NCI-H1105 (cell line): ENCODE measurements around the gene ERGIC1.
"Not testable (repeated sequence)": the region's sequence is repeated elsewhere in the genome, so short reads cannot be mapped to it uniquely, and the experiment has no call there.

Experiments
- DNase-seq: peaks from one replicate; lab custom pipeline; 2025; lab: John Stamatoyannopoulos, UW

ERGIC1 gene

DNA sequence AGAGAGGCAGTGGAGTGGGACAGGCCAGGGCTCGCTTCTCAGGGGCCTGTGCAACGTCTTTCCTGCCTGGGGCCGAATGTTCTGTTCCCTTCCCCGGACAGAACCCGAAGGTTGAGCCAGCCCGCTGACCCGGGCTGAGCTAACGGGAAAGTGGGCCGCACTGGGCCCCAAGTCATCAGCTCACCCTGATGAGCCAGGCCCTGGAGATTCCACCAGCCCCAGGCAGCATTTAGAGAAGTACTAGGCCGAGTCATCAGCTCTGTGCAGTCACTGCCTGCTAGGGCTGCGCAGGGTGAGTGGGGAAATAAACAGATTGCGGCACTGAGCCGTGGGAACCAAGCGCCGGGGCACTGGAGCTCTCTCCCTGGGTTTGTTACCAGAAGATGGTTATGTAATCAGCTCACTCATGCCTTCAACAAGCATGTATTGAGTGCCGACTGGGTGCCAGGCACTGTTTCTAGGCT is 33.9 kb upstream of the ERGIC1 start:
- no peak for DNase-seq

DNA sequence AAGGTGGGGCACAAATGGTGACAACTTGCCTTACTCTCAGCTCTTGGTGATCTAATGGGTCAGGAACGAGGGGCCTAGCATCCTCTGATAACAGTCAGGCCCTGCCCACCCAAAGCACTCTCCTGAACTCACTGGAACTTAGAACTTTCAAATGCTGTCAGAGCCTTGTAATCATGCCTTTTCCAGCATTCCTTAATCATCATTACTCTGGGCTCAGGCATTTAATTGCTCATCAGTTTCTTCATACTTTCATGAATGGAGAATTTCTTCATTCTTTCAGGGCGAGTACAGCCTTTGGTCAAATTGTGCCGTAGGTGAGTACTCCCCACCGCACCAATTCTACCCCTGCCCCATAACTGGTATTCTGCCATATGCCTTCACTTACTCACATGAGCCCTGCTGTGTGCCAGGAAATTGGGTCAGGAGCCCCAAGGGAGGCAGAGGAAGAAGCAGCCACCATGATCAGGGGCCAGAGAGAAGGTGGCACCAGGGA is 32.8 kb upstream of the ERGIC1 start:
- no peak for DNase-seq

DNA sequence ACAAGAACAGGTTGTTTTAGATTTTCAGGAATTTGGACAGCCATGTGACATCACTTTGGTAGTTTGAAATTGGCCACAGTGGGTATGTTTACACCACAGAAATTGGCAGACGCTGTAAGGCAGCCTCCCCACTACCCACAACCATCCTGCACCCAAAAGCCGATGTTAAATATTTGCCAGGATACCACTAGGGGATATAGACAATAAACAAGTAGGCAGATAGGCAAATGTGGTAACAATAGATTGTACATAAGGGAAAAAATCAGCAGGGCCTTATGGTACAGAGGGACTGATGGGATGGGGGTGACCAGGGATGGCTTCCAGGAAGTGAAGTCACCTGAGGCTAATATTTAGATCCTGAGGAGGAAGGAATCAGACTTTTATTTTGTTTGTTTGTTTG is 31.9 kb upstream of the ERGIC1 start:
- no peak for DNase-seq

DNA sequence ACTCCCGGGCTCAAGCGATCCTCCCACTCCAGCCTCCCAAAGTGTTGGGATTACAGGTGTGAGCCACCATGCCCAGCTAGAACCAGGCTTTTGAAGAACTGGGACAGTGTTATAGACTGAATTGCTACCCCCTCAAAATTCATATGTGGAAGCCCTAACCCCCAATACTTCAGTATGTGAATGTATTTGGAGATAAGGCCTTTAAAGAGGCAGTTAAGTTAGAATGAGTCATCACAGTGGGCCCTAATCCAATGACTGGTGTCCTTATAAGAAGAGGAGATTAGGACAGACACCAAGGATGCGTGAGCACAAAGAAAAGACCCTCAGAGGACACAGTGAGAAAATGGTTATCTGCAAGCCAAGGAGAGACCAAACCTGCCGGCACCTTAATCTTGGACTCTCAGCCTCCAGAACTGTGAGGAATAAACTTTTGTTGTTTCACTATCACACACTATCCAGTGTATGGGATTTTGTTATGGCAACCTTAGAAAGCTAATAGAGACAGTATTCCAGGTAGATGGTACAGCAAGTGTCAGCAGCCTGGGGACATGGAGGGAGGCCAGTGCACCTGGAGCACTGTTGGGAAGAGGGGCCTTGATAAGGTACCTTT is 31.4 kb upstream of the ERGIC1 start:
- no peak for DNase-seq

DNA sequence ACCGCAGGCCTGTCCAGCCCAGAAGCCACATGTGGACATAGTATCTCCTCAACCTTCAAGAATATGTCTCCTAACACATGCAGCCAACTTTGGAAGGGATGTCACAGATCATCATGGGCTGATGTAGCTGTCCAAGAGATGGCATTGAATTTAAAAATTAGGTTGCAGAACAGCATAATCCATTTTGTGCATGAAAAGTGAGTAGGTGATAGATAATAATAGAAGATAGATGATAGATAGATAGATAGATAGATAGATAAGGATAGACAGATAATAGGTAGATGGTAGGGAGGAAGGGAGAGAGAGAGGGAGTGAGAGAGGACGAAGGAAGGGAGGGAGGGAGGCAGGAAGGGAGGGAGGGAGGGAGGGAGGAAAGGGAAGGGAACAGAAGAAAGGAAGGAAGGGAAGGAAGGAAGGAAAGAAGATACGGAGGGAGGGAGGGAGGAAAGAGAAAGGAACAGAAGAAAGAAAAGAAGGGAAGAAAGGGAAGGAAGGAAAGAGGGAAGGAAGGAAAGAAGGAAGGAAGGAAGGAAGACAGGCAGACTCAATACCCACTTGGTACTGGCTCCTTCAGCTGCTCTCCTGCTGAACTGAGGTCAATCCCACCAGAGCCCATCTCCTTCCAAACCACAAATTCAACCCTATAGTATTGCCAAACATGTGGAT is 28.9 kb upstream of the ERGIC1 start:
- no peak for DNase-seq

DNA sequence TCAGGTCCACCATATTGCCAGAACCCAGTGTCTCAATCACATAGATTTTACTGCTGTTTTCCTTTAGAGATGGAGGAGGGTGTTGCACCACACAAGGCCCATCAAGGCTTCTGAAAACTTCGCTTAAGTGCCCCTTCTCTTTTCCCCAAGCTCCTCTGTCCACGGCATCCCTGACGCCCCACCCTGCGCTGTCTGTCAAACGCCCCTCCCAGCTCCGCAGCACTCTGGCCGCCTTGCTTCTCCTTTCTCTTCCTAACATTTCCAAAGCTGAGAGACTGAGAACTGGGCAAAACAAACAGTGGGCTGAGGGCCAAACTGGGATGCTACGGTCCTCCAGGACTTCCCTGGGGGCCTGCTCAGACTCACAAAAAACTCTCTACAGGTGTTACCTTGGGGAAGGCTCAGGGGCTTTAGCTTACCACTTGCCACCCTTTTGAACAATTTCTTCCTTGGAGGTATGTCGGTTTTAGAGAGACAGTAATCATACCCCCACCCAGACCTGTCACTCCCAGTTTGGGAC is 28.3 kb upstream of the ERGIC1 start:
- DNase-seq: no peak

DNA sequence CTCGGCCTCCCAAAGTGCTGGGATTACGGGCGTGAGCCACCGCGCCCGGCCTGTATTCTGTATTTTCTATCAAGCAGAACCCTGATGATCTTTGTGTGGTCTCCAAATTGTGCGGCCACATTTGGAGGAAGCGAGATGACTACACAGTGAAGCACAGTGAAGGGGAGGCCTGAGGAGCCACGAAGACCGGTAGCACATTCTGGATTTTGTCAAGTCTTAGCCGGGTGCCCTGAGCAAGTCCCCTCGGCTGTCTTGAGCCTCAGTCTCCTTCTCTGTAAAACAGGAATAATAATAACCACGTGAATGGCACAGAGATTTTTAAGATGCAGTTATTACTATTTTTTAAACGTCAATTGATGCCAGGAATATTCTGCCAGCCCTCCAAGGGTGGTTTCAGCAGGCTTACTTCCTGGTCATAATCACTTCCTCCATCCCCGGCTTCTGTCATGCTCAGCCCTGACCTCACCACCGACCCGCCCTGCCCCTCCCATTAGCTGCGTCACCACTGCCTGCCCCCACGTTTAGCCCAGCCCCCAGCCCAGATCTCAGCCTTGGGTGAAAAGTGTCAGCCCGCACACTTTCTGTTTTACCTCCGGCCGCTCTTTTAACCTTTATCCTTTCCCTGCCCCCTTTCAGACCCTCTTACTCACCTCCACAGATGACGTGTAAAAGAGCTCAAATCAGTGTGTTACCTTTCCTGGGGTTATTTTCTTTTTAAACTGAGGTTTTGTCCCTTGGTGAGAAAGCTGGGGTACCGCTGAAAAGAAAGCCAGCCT is 27.0 kb upstream of the ERGIC1 start:
- DNase-seq: no peak

DNA sequence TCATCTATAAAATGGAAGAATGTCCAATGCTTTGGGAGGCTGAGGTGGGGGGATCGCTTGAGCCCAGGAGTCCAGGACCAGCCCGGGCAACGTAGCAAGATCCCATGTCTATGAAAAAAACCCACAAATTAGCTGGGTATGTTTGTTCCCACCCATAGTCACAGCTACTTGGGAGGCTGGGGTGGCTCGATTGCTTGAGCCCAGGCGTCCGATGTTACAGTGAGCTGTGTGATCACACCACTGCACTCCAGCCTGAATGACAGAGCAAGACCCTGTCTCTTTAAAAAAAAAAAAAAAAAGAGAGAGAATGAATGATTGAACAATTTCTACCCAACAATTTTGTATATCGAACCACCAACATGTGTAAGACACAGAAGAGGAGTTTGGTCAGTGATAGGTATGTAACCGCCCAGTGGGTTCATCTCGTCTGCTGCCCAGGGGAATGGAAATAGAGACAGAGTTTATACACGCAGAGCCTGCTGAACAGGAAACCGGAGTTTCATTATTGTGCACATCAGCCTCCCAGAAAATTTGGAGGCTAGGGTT is 26.2 kb upstream of the ERGIC1 start:
- no peak for DNase-seq

DNA sequence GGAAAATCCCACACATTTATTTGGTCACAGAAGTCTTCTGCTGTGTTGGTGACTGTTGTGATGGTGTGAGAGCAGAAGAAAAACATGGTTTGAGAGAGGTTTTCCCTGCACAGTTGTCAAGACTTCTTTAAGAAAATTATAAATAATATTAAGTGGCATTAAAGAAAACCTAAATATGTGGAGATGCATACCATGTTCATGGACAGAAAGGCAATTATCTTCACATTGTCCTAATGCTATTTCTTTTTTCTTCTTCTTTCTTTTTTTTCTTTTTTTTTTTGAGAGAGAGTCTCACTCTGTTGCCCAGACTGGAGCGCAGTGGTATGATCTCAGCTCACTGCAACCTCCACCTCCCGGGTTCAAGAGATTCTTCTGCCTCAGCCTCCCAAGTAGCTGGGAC is 24.3 kb upstream of the ERGIC1 start:
- no peak for DNase-seq

DNA sequence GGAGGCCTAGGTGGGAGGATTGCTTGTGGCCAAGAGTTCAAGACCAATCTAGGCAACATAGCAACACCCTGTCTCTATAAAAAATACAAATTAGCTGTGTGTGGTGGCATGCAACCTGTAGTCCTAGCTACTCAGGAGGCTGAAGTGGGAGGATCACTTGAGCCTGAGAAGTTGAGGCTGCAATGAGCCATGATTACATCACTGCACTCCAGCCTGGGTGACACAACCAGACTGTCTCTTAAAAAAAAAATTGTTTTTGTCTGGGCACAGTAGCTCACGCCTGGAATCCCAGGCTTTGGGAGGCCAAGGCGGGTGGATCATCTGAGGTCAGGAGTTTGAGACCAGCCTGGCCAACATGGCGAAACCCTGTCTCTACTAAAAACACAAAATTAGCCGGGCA is 23.1 kb upstream of the ERGIC1 start:
- not testable (repeated sequence) for DNase-seq

DNA sequence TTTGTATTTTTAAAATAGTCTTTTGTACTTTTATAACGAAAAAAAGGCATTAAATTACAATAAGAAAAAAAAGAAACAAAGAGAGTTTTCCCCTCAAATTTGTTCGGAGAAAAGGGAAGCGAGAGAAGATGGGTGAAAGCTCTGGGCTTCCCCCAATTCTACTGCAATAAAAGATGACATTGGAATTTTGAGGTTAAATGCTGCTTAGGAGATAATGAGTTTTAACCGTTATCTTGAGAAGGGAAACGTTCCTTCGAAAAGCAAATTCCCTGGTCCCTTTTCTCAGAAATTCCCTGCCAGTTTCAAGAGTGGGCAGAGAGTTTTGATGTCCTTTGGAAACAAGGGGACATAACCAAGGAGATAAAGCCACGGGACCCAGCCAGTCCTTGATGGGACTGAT is 18.4 kb upstream of the ERGIC1 start:
- DNase-seq: no peak

DNA sequence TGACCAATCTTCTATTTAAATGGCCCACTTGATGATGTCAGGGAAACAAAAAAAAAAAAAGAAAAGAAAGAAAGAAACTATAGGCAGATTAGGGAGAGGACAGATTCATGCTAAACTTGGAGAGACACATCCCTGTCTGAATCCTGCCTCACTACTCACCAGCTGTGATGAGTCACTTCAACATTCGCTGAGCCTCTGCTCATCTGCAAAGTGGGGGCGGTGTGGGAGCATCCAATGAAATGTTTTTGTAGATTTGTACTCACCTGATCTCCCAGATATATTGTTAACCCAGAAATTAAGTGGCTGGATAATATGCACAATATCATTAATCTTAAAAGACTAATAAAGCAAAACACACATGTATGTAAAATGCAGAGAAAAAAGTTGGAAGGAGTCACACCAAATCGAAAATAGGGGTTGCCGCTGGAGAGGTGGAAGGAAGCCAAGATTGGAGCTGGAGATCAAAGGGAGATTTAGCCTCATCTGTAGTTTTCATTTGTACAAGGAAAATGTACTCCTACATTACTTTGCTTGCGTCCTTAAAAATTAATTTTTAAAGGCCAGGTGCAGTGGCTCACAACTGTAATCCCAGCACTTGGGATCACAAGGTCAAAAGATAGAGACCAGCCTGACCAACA is 17.0 kb upstream of the ERGIC1 start:
- no peak for DNase-seq

DNA sequence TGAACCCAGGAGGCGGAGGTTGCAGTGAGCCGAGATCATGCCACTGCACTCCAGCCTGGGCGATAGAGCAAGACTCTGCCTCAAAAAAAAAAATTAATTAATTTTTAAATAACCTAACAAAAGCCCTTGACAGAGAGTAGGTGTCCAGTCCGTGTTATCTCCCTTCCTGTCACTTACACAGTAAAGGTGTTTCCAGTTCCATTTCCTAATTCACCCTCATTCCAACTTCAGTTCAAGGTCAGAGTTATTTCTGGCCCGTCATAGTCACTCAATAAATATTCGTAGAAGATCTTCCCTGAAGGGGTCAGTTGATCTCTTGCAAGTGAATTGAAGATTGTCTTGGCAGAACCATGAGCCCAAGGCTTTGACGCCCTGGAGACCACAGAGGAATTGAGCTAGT is 16.4 kb upstream of the ERGIC1 start:
- DNase-seq: no peak

DNA sequence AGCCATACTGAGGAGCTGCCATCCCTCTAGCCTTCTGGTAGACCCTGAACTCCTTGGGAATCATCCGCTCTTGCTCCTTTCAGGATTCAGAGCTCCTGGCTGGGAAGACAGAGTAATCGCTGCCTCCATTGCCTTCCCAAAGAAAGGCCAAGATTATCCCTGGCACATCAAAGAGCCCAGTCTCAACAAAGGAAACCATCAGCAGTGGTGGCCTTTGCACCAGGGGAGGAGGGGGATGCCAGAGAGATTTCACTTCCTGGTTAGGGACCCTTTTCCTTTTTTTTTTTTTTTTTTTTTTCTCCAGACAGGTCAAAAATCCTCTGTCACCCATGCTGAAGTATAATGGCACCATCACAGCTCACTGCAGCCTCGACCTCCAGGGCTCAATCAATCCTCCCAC is 16.0 kb upstream of the ERGIC1 start:
- no peak for DNase-seq

DNA sequence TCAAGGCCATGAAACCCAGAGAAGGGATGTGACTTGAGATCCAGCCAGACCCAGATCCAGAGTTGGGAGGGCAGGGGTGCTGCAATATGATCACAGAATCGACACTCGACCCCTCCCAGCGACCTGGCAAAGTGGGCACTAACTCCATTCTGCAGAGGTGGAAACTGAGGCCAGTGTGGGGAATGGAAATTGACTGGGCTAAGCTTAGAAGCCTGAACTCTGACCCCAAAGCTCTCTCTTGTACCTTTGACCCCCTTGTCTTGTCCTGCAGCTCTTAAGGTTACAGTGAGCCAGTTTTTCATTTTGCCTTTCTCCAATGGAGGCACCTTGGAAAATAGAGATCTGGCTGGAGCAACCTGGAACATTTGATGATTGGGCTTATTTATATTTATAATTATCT is 14.5 kb upstream of the ERGIC1 start:
- no peak for DNase-seq

DNA sequence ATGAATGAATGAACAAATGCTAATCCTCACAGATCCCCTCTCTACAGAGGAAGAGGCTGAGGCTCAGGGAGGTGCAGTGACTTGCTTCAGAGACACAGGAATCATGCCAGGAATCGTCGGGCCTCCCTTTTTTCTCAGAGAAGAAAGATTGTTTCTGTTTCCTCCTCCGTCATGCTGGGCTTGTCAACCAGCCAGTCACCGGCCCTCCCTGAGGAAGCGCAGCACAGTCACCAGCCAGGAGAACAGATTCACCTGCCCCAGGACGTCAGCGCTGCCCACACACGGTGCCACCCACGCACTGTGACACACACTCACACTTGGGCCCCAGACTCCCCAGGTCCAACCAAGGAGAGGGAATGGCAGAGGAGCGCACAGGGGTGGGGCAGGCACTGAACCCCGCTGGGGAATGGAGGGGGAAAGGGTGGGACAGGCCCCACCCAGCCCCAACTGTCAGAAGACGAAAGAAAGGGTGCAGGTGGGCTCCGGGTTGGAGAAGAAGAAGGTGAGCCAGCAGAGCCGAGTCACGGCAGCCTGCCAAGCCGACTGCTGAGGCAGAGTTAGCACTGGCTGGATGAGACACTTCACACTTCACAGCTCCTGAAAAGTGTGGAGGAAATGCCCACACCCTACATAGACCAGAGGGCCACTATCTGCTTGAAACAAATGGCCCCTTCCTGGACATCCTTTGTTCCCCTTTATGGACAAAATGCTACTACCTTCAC is 13.8 kb upstream of the ERGIC1 start:
- no peak for DNase-seq

DNA sequence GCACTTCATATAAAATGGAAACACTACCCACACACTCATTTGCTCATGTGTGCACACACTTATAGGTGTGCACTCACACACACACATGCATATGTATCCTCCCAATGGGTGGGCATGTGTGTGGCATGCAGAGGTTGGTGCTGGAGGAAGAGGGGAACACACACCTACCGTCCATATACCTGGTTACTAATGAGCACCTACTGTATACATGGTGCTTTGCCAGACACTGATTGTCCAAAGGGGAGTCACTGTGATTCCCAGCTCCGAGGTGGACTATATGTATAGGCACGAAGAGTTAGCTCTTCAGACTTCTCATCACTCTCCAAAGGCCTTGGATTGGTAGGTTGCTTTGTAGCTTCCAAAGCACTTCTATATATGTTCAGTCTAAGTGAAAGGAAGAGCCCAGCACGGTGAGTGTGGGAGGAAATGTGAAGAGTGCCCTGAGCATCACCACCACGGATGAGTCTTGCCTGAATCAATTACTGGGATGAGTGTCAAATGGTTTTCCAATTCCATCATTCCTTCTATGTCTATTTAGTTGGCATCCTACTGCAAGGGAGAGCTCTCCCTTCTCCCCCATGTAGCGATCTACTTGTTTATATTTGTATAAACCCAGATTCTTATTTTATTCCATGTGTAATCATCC is 12.6 kb upstream of the ERGIC1 start:
- no peak for DNase-seq

DNA sequence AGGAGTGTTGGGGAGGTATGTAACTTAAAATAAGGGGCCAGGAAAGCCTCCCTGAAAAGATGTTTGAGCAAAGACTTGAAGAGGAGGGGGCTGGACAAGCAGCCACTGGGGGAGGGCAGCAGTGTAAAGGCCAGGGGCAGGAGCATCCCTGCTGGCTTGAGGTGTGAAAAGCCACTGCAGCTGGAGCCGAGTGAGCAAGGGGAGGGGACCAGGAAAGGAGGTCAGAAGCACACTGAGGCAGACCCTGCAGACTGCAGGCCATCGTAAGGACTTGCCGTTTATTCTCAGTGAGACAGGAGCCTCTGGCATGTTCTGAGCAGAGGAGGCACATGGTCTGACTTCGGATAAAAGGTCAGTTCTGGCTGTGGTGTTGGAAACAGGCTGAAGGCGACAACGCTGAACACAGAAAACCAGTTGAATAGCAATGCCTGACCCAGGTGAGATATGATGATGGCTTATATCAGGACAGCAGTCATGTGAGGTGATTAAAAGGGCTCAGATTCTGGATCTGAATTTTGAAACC is 10.2 kb upstream of the ERGIC1 start:
- DNase-seq: no peak

DNA sequence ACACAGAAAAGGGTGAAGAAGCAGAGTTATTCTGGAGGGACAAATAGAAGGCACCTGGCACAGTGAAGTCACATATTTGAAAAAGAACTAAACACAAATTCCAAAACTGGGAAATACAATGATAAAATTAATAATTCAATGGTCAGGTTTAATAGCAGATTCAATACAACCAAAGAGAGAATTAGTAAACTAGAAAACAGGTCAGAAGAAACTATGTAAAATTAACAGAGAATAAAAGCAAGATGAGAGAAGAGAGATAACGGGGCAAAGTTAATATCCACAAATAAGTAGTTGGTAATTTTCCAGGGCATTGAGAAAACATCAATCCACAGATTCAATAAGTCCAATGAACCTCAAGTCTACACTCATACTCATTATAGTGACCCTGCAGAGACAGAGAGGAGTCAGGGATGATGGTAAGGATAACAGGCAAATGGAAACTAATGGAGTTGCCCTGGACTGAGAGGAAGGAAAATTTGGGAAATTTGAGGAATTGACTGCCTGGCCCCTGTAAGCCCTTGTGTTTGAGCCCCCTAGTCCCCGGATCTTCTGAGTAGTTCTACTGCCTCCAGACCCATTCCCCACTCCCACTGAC is 8.3 kb upstream of the ERGIC1 start:
- no peak for DNase-seq

DNA sequence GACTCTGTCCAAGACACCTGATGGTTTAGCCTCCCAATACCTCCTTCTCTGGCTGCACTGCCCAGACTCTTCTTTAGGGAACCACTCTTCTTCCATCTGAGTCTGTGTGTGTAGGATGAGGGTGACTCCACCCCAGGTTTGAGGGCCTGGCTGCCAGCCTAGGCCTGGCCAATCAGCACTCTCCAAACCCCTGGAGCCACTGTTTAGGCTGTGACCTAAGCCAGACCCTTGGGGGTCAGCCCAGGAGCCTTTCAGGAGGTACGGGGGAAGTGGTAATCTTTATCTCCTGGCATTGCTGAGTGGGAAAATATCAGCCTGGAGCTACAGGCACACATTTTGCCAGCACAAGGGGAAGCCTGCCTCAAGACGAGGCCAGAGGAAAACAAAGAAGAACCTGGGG is 6.2 kb upstream of the ERGIC1 start:
- no peak for DNase-seq
